Stimulated activated CD8-positive, alpha-beta memory T cell treated with anti-CD3 and anti-CD28 coated beads, Interleukin-2, amount 100 ng/mL, for 48 hours (primary cell): Measurements from ENCODE around the gene CELSR3.

Source experiments
- DNase-seq, 2 donors: peaks; one replicate each; pipeline ENCODE4 v3.0.0-alpha.2; 2020; ENCODE audit warnings: low read depth in 2 of 2

The CELSR3 gene

GRCh38 chr3:48634661-48635221 lies 27.9 kb downstream of the CELSR3 start:
- peak; percentile 34 to 59 for DNase-seq

- no peak for DNase-seq
These were observed 28.9 kb downstream of the CELSR3 start for GRCh38 chr3:48633743-48634142.

- no peak for DNase-seq
These were observed 29.4 kb downstream of the CELSR3 start for GRCh38 chr3:48633256-48633655.

- no peak for DNase-seq
These were observed 30.9 kb downstream of the CELSR3 start for GRCh38 chr3:48631516-48632448.

- DNase-seq: no peak
These were observed 31.9 kb downstream of the CELSR3 start for GRCh38 chr3:48630833-48631232.

GRCh38 chr3:48630407-48630806 lies 32.3 kb downstream of the CELSR3 start:
- DNase-seq: no peak

GRCh38 chr3:48629894-48630293 lies 32.8 kb downstream of the CELSR3 start:
- no peak for DNase-seq

GRCh38 chr3:48628277-48629017 lies 34.2 kb downstream of the CELSR3 start:
- DNase-seq: no peak

- DNase-seq: no peak
These were observed 37.1 kb downstream of the CELSR3 start for GRCh38 chr3:48625600-48625999.

GRCh38 chr3:48624767-48625166 lies 37.9 kb downstream of the CELSR3 start:
- DNase-seq: no peak

- no peak for DNase-seq
These were observed 38.7 kb downstream of the CELSR3 start for GRCh38 chr3:48623851-48624547.

- DNase-seq: no peak
These were observed 41.2 kb downstream of the CELSR3 start, which contains the start of gene TMEM89 for GRCh38 chr3:48621461-48621869. TSS of gene TMEM89 (minus strand) at chr3:48621769. CDS start at chr3:48621756, 13 bp downstream.

- DNase-seq: no peak
These were observed 42.9 kb downstream of the CELSR3 start for GRCh38 chr3:48619541-48620524.

GRCh38 chr3:48617559-48617958 lies 45.1 kb downstream of the CELSR3 start:
- no peak for DNase-seq

GRCh38 chr3:48614044-48614443 lies 48.6 kb downstream of the CELSR3 start:
- no peak for DNase-seq

- DNase-seq: no peak
These were observed 50.4 kb downstream of the CELSR3 start for GRCh38 chr3:48612309-48612708.

- peak; percentile 87 to 91 for DNase-seq
These were observed 53.3 kb downstream of the CELSR3 start, which contains the start of gene UQCRC1 for GRCh38 chr3:48609088-48610005. TSS of gene UQCRC1 (minus strand) at chr3:48609646. CDS start at chr3:48609620, 26 bp downstream.

- no peak for DNase-seq
These were observed 55.2 kb downstream of the CELSR3 start for GRCh38 chr3:48607519-48607918.

GRCh38 chr3:48601622-48601994 lies 61.1 kb downstream of the CELSR3 start:
- DNase-seq: no peak
